Muscle layer of colon (tissue), 2 donors: Measurements from ENCODE around the gene DYSF.

Source experiments
- H3K27ac ChIP-seq: one replicate; pipeline ENCODE4 v1.7.0; 2013; ENCODE audit warnings: low read depth, mild to moderate bottlenecking, low read length, moderate library complexity
- H3K27me3 ChIP-seq, 2 donors: one replicate each; pipeline ENCODE4 v1.7.0; 2013; ENCODE audit warnings: low read length in 2 of 2, mild to moderate bottlenecking in 2 of 2; ENCODE audit not compliant: insufficient read depth in 2 of 2, control insufficient read depth in 1 of 2
- H3K36me3 ChIP-seq: one replicate; pipeline ENCODE4 v1.7.0; 2013; ENCODE audit warnings: mild to moderate bottlenecking, low read length; ENCODE audit not compliant: insufficient read depth
- H3K4me1 ChIP-seq: one replicate; pipeline ENCODE4 v1.7.0; 2013; ENCODE audit warnings: mild to moderate bottlenecking, low read length; ENCODE audit not compliant: insufficient read depth
- H3K4me3 ChIP-seq, 2 donors: one replicate each; pipeline ENCODE4 v1.7.0; 2013; ENCODE audit warnings: low read length in 2 of 2, low read depth in 1 of 2, mild to moderate bottlenecking in 1 of 2, moderate library complexity in 1 of 2
- H3K9ac ChIP-seq: one replicate; pipeline ENCODE4 v1.7.0; 2013; ENCODE audit warnings: low read length
- H3K9me3 ChIP-seq: one replicate; pipeline ENCODE4 v1.7.0; 2013; ENCODE audit warnings: mild to moderate bottlenecking, low read length
- donor health status: abdominal sarcoma.
- donor health status: Adenocarcinoma of cecum.

DYSF gene

GRCh38 chr2:71681626-71682025, 228.3 kb downstream of the DYSF start:
- Histone ChIP-seq H3K9ac (no peak overlapping the region), H3K4me1 (no peaks in the 10 kb centered on the region), H3K27me3 (no peaks in the 10 kb centered on the region), H3K4me3 (no peak overlapping the region), H3K27ac (no peak overlapping the region), H3K36me3 (peaks cover 19% of the 10 kb centered on the region), H3K9me3 (no peaks in the 10 kb centered on the region)

GRCh38 chr2:71682341-71682740, 229.0 kb downstream of the DYSF start:
- H3K9me3 ChIP-seq = no peaks in the 10 kb centered on the region
- no peak overlapping the region for H3K9ac ChIP-seq
- H3K4me3 ChIP-seq = no peak overlapping the region
- H3K36me3 ChIP-seq = peaks cover 19% of the 10 kb centered on the region
- H3K27ac ChIP-seq = no peak overlapping the region
- no peaks in the 10 kb centered on the region for H3K27me3 ChIP-seq
- no peaks in the 10 kb centered on the region for H3K4me1 ChIP-seq

GRCh38 chr2:71683070-71683469, 229.7 kb downstream of the DYSF start:
- H3K4me3 ChIP-seq = no peak overlapping the region
- H3K4me1 ChIP-seq = no peaks in the 10 kb centered on the region
- H3K27ac ChIP-seq = no peak overlapping the region
- H3K36me3 ChIP-seq = peaks cover 19% of the 10 kb centered on the region
- H3K9me3 ChIP-seq = no peaks in the 10 kb centered on the region
- no peaks in the 10 kb centered on the region for H3K27me3 ChIP-seq
- no peak overlapping the region for H3K9ac ChIP-seq

- Histone ChIP-seq H3K27ac (no peak overlapping the region), H3K27me3 (no peaks in the 10 kb centered on the region), H3K9ac (no peak overlapping the region), H3K4me3 (no peak overlapping the region), H3K9me3 (no peaks in the 10 kb centered on the region), H3K4me1 (no peaks in the 10 kb centered on the region), H3K36me3 (peaks cover 19% of the 10 kb centered on the region)
These were observed 230.3 kb downstream of the DYSF start for GRCh38 chr2:71683666-71684065.

GRCh38 chr2:71684226-71685072, 231.1 kb downstream of the DYSF start:
- Histone ChIP-seq H3K9me3 (no peaks in the 10 kb centered on the region), H3K9ac (no peak overlapping the region), H3K4me3 (no peak overlapping the region), H3K27ac (no peak overlapping the region), H3K27me3 (no peaks in the 10 kb centered on the region), H3K36me3 (peaks cover 19% of the 10 kb centered on the region), H3K4me1 (no peaks in the 10 kb centered on the region)

- Histone ChIP-seq H3K9ac (no peak overlapping the region), H3K36me3 (peaks cover 19% of the 10 kb centered on the region), H3K27ac (no peak overlapping the region), H3K27me3 (no peaks in the 10 kb centered on the region), H3K9me3 (no peaks in the 10 kb centered on the region), H3K4me1 (no peaks in the 10 kb centered on the region), H3K4me3 (no peak overlapping the region)
These were observed 231.9 kb downstream of the DYSF start for GRCh38 chr2:71685073-71685848.

- Histone ChIP-seq H3K9me3 (no peaks in the 10 kb centered on the region), H3K27me3 (no peaks in the 10 kb centered on the region), H3K36me3 (peaks cover 12% of the 10 kb centered on the region), H3K27ac (no peak overlapping the region), H3K4me1 (no peaks in the 10 kb centered on the region), H3K4me3 (no peak overlapping the region), H3K9ac (no peak overlapping the region)
These were observed 232.7 kb downstream of the DYSF start for GRCh38 chr2:71685941-71686611.

- no peaks in the 10 kb centered on the region for H3K9me3 ChIP-seq
- H3K9ac ChIP-seq = no peak overlapping the region
- H3K27ac ChIP-seq = no peak overlapping the region
- H3K4me3 ChIP-seq = no peak overlapping the region
- H3K4me1 ChIP-seq = no peaks in the 10 kb centered on the region
- H3K27me3 ChIP-seq = no peaks in the 10 kb centered on the region
- peaks cover 5% of the 10 kb centered on the region for H3K36me3 ChIP-seq
These were observed 233.4 kb downstream of the DYSF start for GRCh38 chr2:71686781-71687180.

GRCh38 chr2:71687412-71687811, 234.1 kb downstream of the DYSF start:
- H3K27me3 ChIP-seq = no peaks in the 10 kb centered on the region

GRCh38 chr2:71688530-71688929, 235.2 kb downstream of the DYSF start:
- H3K9me3 ChIP-seq = no peaks in the 10 kb centered on the region
- H3K36me3 ChIP-seq = no peaks in the 10 kb centered on the region
- H3K4me1 ChIP-seq = no peaks in the 10 kb centered on the region
- H3K4me3 ChIP-seq = no peak overlapping the region
- H3K27me3 ChIP-seq = no peaks in the 10 kb centered on the region
- H3K27ac ChIP-seq = no peak overlapping the region
- H3K9ac ChIP-seq = no peak overlapping the region

More at GRCh38 chr2:71687412-71687811, 234.1 kb downstream of the DYSF start:
- Histone ChIP-seq H3K9me3 (no peaks in the 10 kb centered on the region), H3K4me1 (no peaks in the 10 kb centered on the region), H3K4me3 (no peak overlapping the region), H3K27ac (no peak overlapping the region), H3K36me3 (peaks cover 4% of the 10 kb centered on the region), H3K9ac (no peak overlapping the region)

GRCh38 chr2:71689393-71689792, 236.0 kb downstream of the DYSF start:
- Histone ChIP-seq H3K4me1 (no peaks in the 10 kb centered on the region), H3K27ac (no peak overlapping the region), H3K27me3 (no peaks in the 10 kb centered on the region), H3K4me3 (no peak overlapping the region), H3K9ac (no peak overlapping the region), H3K9me3 (no peaks in the 10 kb centered on the region), H3K36me3 (no peaks in the 10 kb centered on the region)
